Measurements from ENCODE around the gene TSSK2.

GRCh38 chr22:19128009-19128401, 3.1 kb upstream of the TSSK2 start:
- TF ChIP-seq POLR2AphosphoS5 (IDR thresholded peaks at IDR 0.05; ENCODE audit: low read depth, low read length) (no peak), SIN3A (IDR thresholded peaks at IDR 0.05; ENCODE audit: borderline replicate concordance, insufficient read depth, low read length) (no peak), TAF1 (IDR thresholded peaks at IDR 0.05; ENCODE audit: borderline replicate concordance, insufficient read depth, low read length) (no peak)
